ENCODE data around the gene MORN4. TPM values are rescaled to one million over a fixed set of nuclear protein-coding genes. Genes with fewer than 3 reads are reported as not detected.
A peak's percentile ranks its signal among the peaks of the same experiment; 100 is the strongest.

Gene MORN4
- total RNA-seq: 5.4 TPM
- long read RNA-seq, transcript MORN4-201 (5 exons, 2,315 nt): major isoform, 7 of 13 reads
- long read RNA-seq, partial matches to known transcripts: 2 of 13 reads
- long read RNA-seq, other reads (novel, unspliced or antisense): 4 of 13 reads

GRCh38 chr10:97632949-97633884 lies at the start of gene MORN4:
TSS of gene MORN4 (minus strand) at chr10:97633500. CDS start at chr10:97619653, 13,847 bp downstream.
- peak within 1 kb of the TSS; percentile 86 for H3K4me3 ChIP-seq
- peaks cover 5% of the 10 kb centered on the region for H3K4me1 ChIP-seq
- TF ChIP-seq, protein P1, sequence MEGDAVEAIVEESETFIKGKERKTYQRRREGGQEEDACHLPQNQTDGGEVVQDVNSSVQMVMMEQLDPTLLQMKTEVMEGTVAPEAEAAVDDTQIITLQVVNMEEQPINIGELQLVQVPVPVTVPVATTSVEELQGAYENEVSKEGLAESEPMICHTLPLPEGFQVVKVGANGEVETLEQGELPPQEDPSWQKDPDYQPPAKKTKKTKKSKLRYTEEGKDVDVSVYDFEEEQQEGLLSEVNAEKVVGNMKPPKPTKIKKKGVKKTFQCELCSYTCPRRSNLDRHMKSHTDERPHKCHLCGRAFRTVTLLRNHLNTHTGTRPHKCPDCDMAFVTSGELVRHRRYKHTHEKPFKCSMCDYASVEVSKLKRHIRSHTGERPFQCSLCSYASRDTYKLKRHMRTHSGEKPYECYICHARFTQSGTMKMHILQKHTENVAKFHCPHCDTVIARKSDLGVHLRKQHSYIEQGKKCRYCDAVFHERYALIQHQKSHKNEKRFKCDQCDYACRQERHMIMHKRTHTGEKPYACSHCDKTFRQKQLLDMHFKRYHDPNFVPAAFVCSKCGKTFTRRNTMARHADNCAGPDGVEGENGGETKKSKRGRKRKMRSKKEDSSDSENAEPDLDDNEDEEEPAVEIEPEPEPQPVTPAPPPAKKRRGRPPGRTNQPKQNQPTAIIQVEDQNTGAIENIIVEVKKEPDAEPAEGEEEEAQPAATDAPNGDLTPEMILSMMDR (IDR thresholded peaks at IDR 0.05): no peak
- H3K9me3 ChIP-seq: no peaks in the 10 kb centered on the region
- intact Hi-C loops (cut with DNase I): no loop called here
- H3K27ac ChIP-seq: peak within 1 kb of the TSS; percentile 73
- H3K27me3 ChIP-seq (ENCODE audit: low read depth): no peaks in the 10 kb centered on the region
- H3K36me3 ChIP-seq: no peaks in the 10 kb centered on the region
- ATAC-seq (peak; percentile 99 to 100), DNase-seq (peak; percentile 95)

DNA sequence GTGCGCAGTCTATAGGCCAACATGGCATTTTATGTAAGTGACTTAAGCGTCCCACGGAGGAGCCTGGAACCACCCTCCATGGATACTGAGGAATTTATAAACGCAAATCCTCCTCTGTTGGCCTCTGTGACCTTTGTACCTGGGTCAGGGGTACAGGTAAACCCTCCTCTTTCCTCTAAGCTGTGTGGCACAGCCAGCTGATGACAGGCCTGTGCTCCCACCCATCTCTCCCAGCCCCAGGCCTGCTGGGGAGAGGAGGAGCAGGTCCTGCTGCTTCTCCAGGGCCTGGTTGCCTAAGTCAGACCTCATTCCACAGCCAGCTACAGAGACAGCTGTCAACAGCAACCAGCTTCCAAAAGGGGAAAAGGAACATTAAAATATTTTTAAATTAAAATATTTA lies 48.7 kb upstream of the MORN4 start:
- TF ChIP-seq, protein P1 (IDR thresholded peaks at IDR 0.05): no peak
- H3K36me3 ChIP-seq: peaks cover 26% of the 10 kb centered on the region
- ATAC-seq (no peak), DNase-seq (no peak)
- H3K4me3 ChIP-seq: no peak overlapping the region
- H3K27me3 ChIP-seq (ENCODE audit: low read depth): no peaks in the 10 kb centered on the region
- no peaks in the 10 kb centered on the region for H3K9me3 ChIP-seq
- intact Hi-C loops (cut with DNase I): no loop called here
- peaks cover 39% of the 10 kb centered on the region for H3K4me1 ChIP-seq
- no peak overlapping the region for H3K27ac ChIP-seq

DNA sequence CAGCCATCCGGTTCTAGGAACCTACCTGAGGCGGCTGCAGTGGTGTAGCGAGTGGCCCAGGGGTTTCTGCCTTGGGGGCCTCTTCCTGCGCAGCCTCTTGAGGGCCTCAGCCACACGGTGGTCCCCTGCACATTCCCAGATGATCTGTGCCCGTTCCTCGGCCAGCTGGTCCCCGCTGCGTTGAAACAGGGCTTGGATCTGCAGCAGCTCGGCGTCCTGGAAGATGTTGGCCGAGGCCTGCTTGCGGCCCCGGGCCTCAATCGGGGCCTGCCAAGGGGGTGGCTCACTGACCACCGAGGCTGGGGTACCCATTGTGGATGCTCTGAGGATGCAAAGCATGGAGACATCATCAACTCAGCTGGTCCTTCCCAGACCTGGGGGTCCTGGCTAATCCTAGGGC lies 46.3 kb upstream of the MORN4 start:
- intact Hi-C loops (cut with DNase I): no loop called here

GRCh38 chr10:97676770-97677581 lies 43.7 kb upstream of the MORN4 start:
- H3K9me3 ChIP-seq: no peaks in the 10 kb centered on the region
- ATAC-seq (peak; percentile 88 to 89), DNase-seq (no peak)
- H3K4me1 ChIP-seq: peaks cover 9% of the 10 kb centered on the region
- H3K4me3 ChIP-seq: no peak overlapping the region
- intact Hi-C loops (cut with DNase I): no loop called here
- peaks cover 70% of the 10 kb centered on the region for H3K36me3 ChIP-seq
- TF ChIP-seq, protein P1 (IDR thresholded peaks at IDR 0.05): peak; percentile 91
- H3K27ac ChIP-seq: no peak overlapping the region
- no peaks in the 10 kb centered on the region for H3K27me3 ChIP-seq (ENCODE audit: low read depth)

More for the DNA sequence above, 46.3 kb upstream of the MORN4 start:
- Histone ChIP-seq H3K36me3 (peaks cover 51% of the 10 kb centered on the region), H3K4me3 (no peak overlapping the region), H3K27ac (no peak overlapping the region), H3K9me3 (no peaks in the 10 kb centered on the region), H3K4me1 (peaks cover 29% of the 10 kb centered on the region), H3K27me3 (ENCODE audit: low read depth) (no peaks in the 10 kb centered on the region)
- DNase-seq (no peak), ATAC-seq (no peak)
- TF ChIP-seq, protein P1 (IDR thresholded peaks at IDR 0.05): no peak

- Histone ChIP-seq H3K4me1 (peaks cover 7% of the 10 kb centered on the region), H3K9me3 (no peaks in the 10 kb centered on the region), H3K27me3 (ENCODE audit: low read depth) (no peaks in the 10 kb centered on the region), H3K36me3 (peaks cover 86% of the 10 kb centered on the region), H3K27ac (no peak overlapping the region), H3K4me3 (no peak overlapping the region)
- TF ChIP-seq, protein P1 (IDR thresholded peaks at IDR 0.05): no peak
- DNase-seq: no peak
- intact Hi-C loops (cut with DNase I): no loop called here
- no peak for ATAC-seq
These were observed 41.9 kb upstream of the MORN4 start for GRCh38 chr10:97675222-97675621.
